SK-N-MC (cell line): ENCODE measurements around the gene SERGEF.

Experiments used
- EZH2 ChIP-seq: fragments of 200-600 bp; sonication (generic); IDR thresholded peaks from one replicate; pipeline ENCODE4 v1.6.1; 2017; ENCODE audit warnings: antibody characterized with exemption
- POLR2AphosphoS5 ChIP-seq: IDR thresholded peaks from 2 replicates; pipeline ENCODE4 v1.6.1; 2012; ENCODE audit warnings: mild to moderate bottlenecking, low read depth, low read length, borderline replicate concordance

- TF ChIP-seq POLR2AphosphoS5 (no peak), EZH2 (no peak)
Measured at GRCh38 chr11:17978553-17979287, 34.1 kb downstream of the SERGEF start.
